PC-9 (cell line): ENCODE data around the gene FARP1.

Experiments used
- EZH2 ChIP-seq: fragments of 200-600 bp; sonication (generic); IDR thresholded peaks from 2 replicates; pipeline ENCODE4 v1.8.0; 2017; ENCODE audit warnings: antibody characterized with exemption, low read depth
- TF ChIP-seq, protein P1 (sequence below): fragments of 200-600 bp; sonication (generic); conservative IDR thresholded peaks from 2 replicates; pipeline ENCODE4 v1.6.1; 2017; ENCODE audit warnings: mixed run types, antibody characterized with exemption, mild to moderate bottlenecking, moderate library complexity

DNA sequence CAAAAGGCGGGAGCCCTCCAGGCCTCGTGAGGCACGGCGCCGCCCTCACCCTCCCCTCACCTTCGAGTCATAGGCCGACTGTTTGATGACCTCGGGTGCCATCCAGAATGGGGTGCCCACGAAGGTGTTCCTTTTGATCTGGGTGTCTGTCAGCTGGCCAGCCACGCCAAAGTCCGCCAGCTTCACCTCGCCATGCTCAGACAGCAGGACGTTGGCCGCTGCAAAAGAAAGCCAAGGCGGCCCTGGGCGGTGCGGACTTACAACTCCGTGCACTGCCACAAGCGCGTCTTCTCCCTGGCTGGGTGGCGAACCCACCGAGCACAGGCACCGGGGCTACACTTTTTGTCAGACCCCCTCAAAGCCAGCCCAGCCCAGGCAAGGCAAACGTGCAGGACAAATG is 331.9 kb downstream of the FARP1 start:
- TF ChIP-seq, protein P1, sequence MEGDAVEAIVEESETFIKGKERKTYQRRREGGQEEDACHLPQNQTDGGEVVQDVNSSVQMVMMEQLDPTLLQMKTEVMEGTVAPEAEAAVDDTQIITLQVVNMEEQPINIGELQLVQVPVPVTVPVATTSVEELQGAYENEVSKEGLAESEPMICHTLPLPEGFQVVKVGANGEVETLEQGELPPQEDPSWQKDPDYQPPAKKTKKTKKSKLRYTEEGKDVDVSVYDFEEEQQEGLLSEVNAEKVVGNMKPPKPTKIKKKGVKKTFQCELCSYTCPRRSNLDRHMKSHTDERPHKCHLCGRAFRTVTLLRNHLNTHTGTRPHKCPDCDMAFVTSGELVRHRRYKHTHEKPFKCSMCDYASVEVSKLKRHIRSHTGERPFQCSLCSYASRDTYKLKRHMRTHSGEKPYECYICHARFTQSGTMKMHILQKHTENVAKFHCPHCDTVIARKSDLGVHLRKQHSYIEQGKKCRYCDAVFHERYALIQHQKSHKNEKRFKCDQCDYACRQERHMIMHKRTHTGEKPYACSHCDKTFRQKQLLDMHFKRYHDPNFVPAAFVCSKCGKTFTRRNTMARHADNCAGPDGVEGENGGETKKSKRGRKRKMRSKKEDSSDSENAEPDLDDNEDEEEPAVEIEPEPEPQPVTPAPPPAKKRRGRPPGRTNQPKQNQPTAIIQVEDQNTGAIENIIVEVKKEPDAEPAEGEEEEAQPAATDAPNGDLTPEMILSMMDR, result no peak
- no peak for TF ChIP-seq EZH2
